GM12878 (cell line): Measurements from ENCODE around the gene SEMA4C. TPM values are rescaled to one million over a fixed set of nuclear protein-coding genes. Genes with fewer than 3 reads are reported as not detected.

Experiments used
- ATAC-seq: fragments of 200-7000 bp; cut with Tn5 transposase; 3 replicates; pipeline ENCODE4 v1.9.1; 2020; ENCODE audit warnings: mild to moderate bottlenecking, moderate library complexity
- BruUV-seq: library from RNA; stranded (reverse); fragments of 400-500 nt; replicated peaks from 2 replicates; lab custom pipeline; 2021; lab: Mats Ljungman, UMichigan
- CTCF ChIA-PET: fragments of 300-600 bp; sonication (Branson Sonifier 250); formaldehyde crosslinking; extraction: SDS; loops from one replicate; lab custom pipeline; 2021; ENCODE audit warnings: inconsistent platforms; lab: Yijun Ruan, JAX
- POLR2A ChIA-PET: fragments of 350-600 bp; formaldehyde crosslinking; extraction: SDS; loops from one replicate; lab custom pipeline; 2021; ENCODE audit warnings: inconsistent platforms; lab: Charles Lee
- RAD21 ChIA-PET: fragments of 300-600 bp; sonication (Branson Sonifier 250); formaldehyde crosslinking; loops from one replicate; lab custom pipeline; 2023; ENCODE audit warnings: antibody characterized with exemption; ENCODE audit not compliant: unreplicated experiment; lab: Charles Lee
- SMC1A ChIA-PET: fragments of 300-600 bp; sonication (Branson Sonifier 250); formaldehyde crosslinking; loops from one replicate; lab custom pipeline; 2023; ENCODE audit not compliant: unreplicated experiment, uncharacterized antibody; lab: Charles Lee
- DNase-seq: peaks from one replicate; pipeline ENCODE4 v3.0.0-alpha.2; 2011; ENCODE audit warnings: low read depth, low spot score
- FAIRE-seq: peaks from 3 replicates; lab custom pipeline; 2011; peaks lifted over from hg19 to GRCh38; lab: Jason Lieb, UNC
- H2AFZ ChIP-seq: 2 replicates; pipeline ENCODE4 v1.6.0; 2011; ENCODE audit warnings: low read depth, low read length, control low read depth; ENCODE audit not compliant: control insufficient read depth
- H3K27ac ChIP-seq: 2 replicates; pipeline ENCODE4 v1.5.1; 2011; ENCODE audit warnings: control low read depth; ENCODE audit not compliant: control insufficient read depth, insufficient read depth
- H3K27me3 ChIP-seq, 2 experiments: replicated peaks in 1 of 2; 2 replicates each; pipeline versions ENCODE4 v1.6.0 to v1.6.1; 2011; ENCODE audit warnings: low read length in 1 of 2; ENCODE audit not compliant: control insufficient read depth in 2 of 2, insufficient read depth in 2 of 2
- H3K36me3 ChIP-seq, 2 experiments: 2 replicates each; pipeline ENCODE4 v1.5.1; 2011; ENCODE audit warnings: low read length in 1 of 2; ENCODE audit not compliant: control insufficient read depth in 2 of 2, insufficient read depth in 2 of 2
- H3K4me1 ChIP-seq: 2 replicates; pipeline ENCODE4 v1.6.1; 2011; ENCODE audit warnings: mild to moderate bottlenecking, low read length, moderate library complexity, mixed read lengths; ENCODE audit not compliant: control insufficient read depth, insufficient read depth
- H3K4me2 ChIP-seq: 2 replicates; pipeline ENCODE4 v1.6.0; 2011; ENCODE audit warnings: control low read depth; ENCODE audit not compliant: control insufficient read depth, insufficient read depth
- H3K4me3 ChIP-seq: fragments of 200-600 bp; sonication (generic); 2 replicates; pipeline ENCODE4 v1.5.1; 2016
- H3K79me2 ChIP-seq: 2 replicates; pipeline ENCODE4 v1.6.0; 2011; ENCODE audit warnings: low read length; ENCODE audit not compliant: control insufficient read depth, insufficient read depth
- H3K9ac ChIP-seq: 2 replicates; pipeline ENCODE4 v1.8.0; 2011; ENCODE audit warnings: low read length, control low read depth, mixed read lengths; ENCODE audit not compliant: control insufficient read depth, insufficient read depth
- H3K9me3 ChIP-seq: replicated peaks from 3 replicates; pipeline ENCODE4 v1.5.1; 2011; ENCODE audit warnings: mild to moderate bottlenecking, low read length; ENCODE audit not compliant: control insufficient read depth, insufficient read depth
- H4K20me1 ChIP-seq: 2 replicates; pipeline ENCODE4 v1.6.0; 2011; ENCODE audit not compliant: control insufficient read depth, insufficient read depth
- CEBPB ChIP-seq, 2 experiments: fragments of 150-350 bp in 1 of 2; IDR thresholded peaks; 2 replicates each; pipeline ENCODE4 v1.6.1; 2012 to 2014; ENCODE audit warnings: low read depth in 2 of 2, low read length in 2 of 2, borderline replicate concordance in 1 of 2, inconsistent platforms in 1 of 2
- IKZF1 ChIP-seq: fragments of 450-650 bp; conservative IDR thresholded peaks from 2 replicates; pipeline ENCODE4 v1.6.1; 2017; ENCODE audit warnings: antibody characterized with exemption, mild to moderate bottlenecking
- MAX ChIP-seq: IDR thresholded peaks from 2 replicates; pipeline ENCODE4 v1.6.1; 2012; ENCODE audit warnings: low read depth, low read length, improper control_type of control experiment
- NFYA ChIP-seq: IDR thresholded peaks from 2 replicates; pipeline ENCODE4 v1.6.1; 2011; ENCODE audit warnings: low read depth, mild to moderate bottlenecking, low read length, improper control_type of control experiment, borderline replicate concordance
- SREBF2 ChIP-seq: IDR thresholded peaks from 2 replicates; pipeline ENCODE4 v1.6.1; 2012; ENCODE audit warnings: mild to moderate bottlenecking, low read length
- TCF7 ChIP-seq: IDR thresholded peaks from 2 replicates; pipeline ENCODE4 v1.6.1; 2014; ENCODE audit warnings: antibody characterized with exemption, borderline replicate concordance
- WGBS: methylation state at CpG from one replicate; pipeline ENCODE4 v1.1.6; 2016; ENCODE audit warnings: low lambda C conversion rate; ENCODE audit not compliant: insufficient replicate concordance, insufficient coverage; ENCODE audit errors: missing lambda C conversion rate; 5-methylcytosine and 5-hydroxymethylcytosine counted together
- in situ Hi-C: fragments of 300-500 bp; cut with MboI; formaldehyde crosslinking; loops from 9 replicates; pipeline ENCODE4 v1.14.3; 2018; ENCODE audit warnings: mixed read lengths
- intact Hi-C: fragments of 100-400 bp; cut with micrococcal nuclease; formaldehyde crosslinking; loops from one replicate; pipeline ENCODE4 v1.14.2; 2022; ENCODE audit not compliant: unreplicated experiment
- polyA plus RNA-seq, 11 experiments: library from polyadenylated mRNA; depleted of rRNA in 4 of 11; unstranded in 6 of 11; stranded (reverse) in 5 of 11; fragments of >200 nt; fragmentation: Nextera tagmentation in 4 of 11; fragmentation: Illumina TruSeq in 1 of 11; extraction: Ambion mirVana in 4 of 11; extraction: Trizol in 1 of 11; gene quantifications; 1 replicate in 1 of 11; 2 replicates in 10 of 11; pipeline versions ENCODE4 v1.2.1 to v1.2.3, GENCODE V29; 2011 to 2016; ENCODE audit warnings: inconsistent platforms in 2 of 11, missing spikeins in 2 of 11, low read depth in 1 of 11
- total RNA-seq, 4 experiments: library from RNA; depleted of rRNA in 3 of 4; stranded (reverse); fragments of >200 nt in 3 of 4; fragmentation: Illumina TruSeq in 1 of 4; extraction: Trizol in 1 of 4; gene quantifications; 2 replicates each; pipeline versions ENCODE4 v1.2.1 to v1.2.3, GENCODE V29; 2013 to 2021

Gene SEMA4C
- total and polyA plus RNA-seq, 10 of the 15 experiments (the other 5 are each of a cell fraction or from before 2014, with no cell fraction given) = 0.06 to 21.6 (median 6.8) TPM

- no peaks in the 10 kb centered on the region for H3K79me2 ChIP-seq
- H3K27me3 ChIP-seq = no peaks in the 10 kb centered on the region
- H3K4me1 ChIP-seq = no peaks in the 10 kb centered on the region
- no peak overlapping the region for H3K4me2 ChIP-seq
- no peaks in the 10 kb centered on the region for H4K20me1 ChIP-seq
- H3K9ac ChIP-seq = no peak overlapping the region
- ChIA-PET RAD21 (no interaction called here), CTCF (interaction anchor here (0.6 kb wide), 1 partner anchor 15 kb away, joined by 3 read pairs; no protein-coding TSS in a partner anchor), POLR2A (no interaction called here), SMC1A (interaction anchor here (1.2 kb wide), 1 partner anchor 11 kb away, joined by 3 read pairs; no protein-coding TSS in a partner anchor)
- DNase-seq (no peak), FAIRE-seq (no peak), ATAC-seq (no peak)
- TF ChIP-seq IKZF1 (no peak), CEBPB (IDR thresholded peaks at IDR 0.05; ENCODE audit: borderline replicate concordance in 1 of 2, low read depth in 2 of 2, low read length in 2 of 2) (no peak), TCF7 (no peak), NFYA (no peak), MAX (no peak), SREBF2 (no peak)
- H3K27ac ChIP-seq = no peak overlapping the region
- 68% methylated on average over 16 of the region's 16 CpGs for WGBS
- H3K36me3 ChIP-seq = no peaks in the 10 kb centered on the region
- H2AFZ ChIP-seq = no peak overlapping the region
- in situ Hi-C loops (no loop called here), intact Hi-C loops (no loop called here)
- H3K9me3 ChIP-seq = no peaks in the 10 kb centered on the region
- H3K4me3 ChIP-seq = no peak overlapping the region
- no TSS peak for BruUV-seq
Measured at GRCh38 chr2:96893289-96894150, 23.6 kb upstream of the SEMA4C start.
